ENCODE results near the gene CEP128. TPM values are rescaled to one million over a fixed set of nuclear protein-coding genes. Genes with fewer than 3 reads are reported as not detected.

The CEP128 gene
- total RNA-seq, 4 donors from 2014 or later, result 13.9 to 18.1 (median 16.0) TPM

GRCh38 chr14:80669426-80669825 lies 272.1 kb downstream of the CEP128 start:
- H3K4me1 ChIP-seq, result no peaks in the 10 kb centered on the region
- H3K36me3 ChIP-seq, result no peaks in the 10 kb centered on the region
- intact Hi-C loops (cut with DNase I), result no loop called here
- DNase-seq, result no peak
- H3K9me3 ChIP-seq, result no peaks in the 10 kb centered on the region
- TF ChIP-seq POLR2A (IDR thresholded peaks at IDR 0.05) (no peak), CTCF (IDR thresholded peaks at IDR 0.05) (no peak)
- H3K4me3 ChIP-seq (replicated peaks in 1 of 3), result no peak overlapping the region
- H3K27ac ChIP-seq, result no peak overlapping the region
- WGBS, 2 donors, result 89 to 93% methylated on average over 2 of the region's 2 CpGs
- no peaks in the 10 kb centered on the region for H3K27me3 ChIP-seq

GRCh38 chr14:80664576-80664975 lies 277.0 kb downstream of the CEP128 start:
- TF ChIP-seq POLR2A (IDR thresholded peaks at IDR 0.05), result no peak
- no peak for TF ChIP-seq CTCF (IDR thresholded peaks at IDR 0.05)
- WGBS, 2 donors, result 87 to 95% methylated on average over 2 of the region's 2 CpGs
- intact Hi-C loops (cut with DNase I), result no loop called here
- no peak overlapping the region for H3K4me3 ChIP-seq (replicated peaks in 1 of 3)
- H3K4me1 ChIP-seq, result no peaks in the 10 kb centered on the region
- H3K36me3 ChIP-seq, result no peaks in the 10 kb centered on the region
- H3K9me3 ChIP-seq, result no peaks in the 10 kb centered on the region
- H3K27ac ChIP-seq, result no peak overlapping the region
- no peaks in the 10 kb centered on the region for H3K27me3 ChIP-seq
- no peak for DNase-seq

- TF ChIP-seq CTCF (IDR thresholded peaks at IDR 0.05) (no peak), POLR2A (IDR thresholded peaks at IDR 0.05) (no peak)
- intact Hi-C loops (cut with DNase I), result no loop called here
- WGBS, 2 donors, result 85 to 94% methylated on average over 2 of the region's 2 CpGs
Measured at GRCh38 chr14:80663541-80663940, 278.0 kb downstream of the CEP128 start.

GRCh38 chr14:80659783-80660182 lies 281.8 kb downstream of the CEP128 start:
- TF ChIP-seq CTCF (IDR thresholded peaks at IDR 0.05) (no peak), POLR2A (IDR thresholded peaks at IDR 0.05) (no peak)
- no peaks in the 10 kb centered on the region for H3K27me3 ChIP-seq
- no peaks in the 10 kb centered on the region for H3K4me1 ChIP-seq
- H3K27ac ChIP-seq, result no peak overlapping the region
- DNase-seq, result no peak
- no peaks in the 10 kb centered on the region for H3K36me3 ChIP-seq
- intact Hi-C loops (cut with DNase I), result no loop called here
- no peaks in the 10 kb centered on the region for H3K9me3 ChIP-seq
- H3K4me3 ChIP-seq (replicated peaks in 1 of 3), result no peak overlapping the region
- WGBS, 2 donors, result 95 to 100% methylated on average over 2 of the region's 2 CpGs

More at GRCh38 chr14:80663541-80663940, 278.0 kb downstream of the CEP128 start:
- no peaks in the 10 kb centered on the region for H3K27me3 ChIP-seq
- no peaks in the 10 kb centered on the region for H3K4me1 ChIP-seq
- no peaks in the 10 kb centered on the region for H3K36me3 ChIP-seq
- H3K9me3 ChIP-seq, result no peaks in the 10 kb centered on the region
- no peak overlapping the region for H3K27ac ChIP-seq
- no peak for DNase-seq
- H3K4me3 ChIP-seq (replicated peaks in 1 of 3), result no peak overlapping the region

- WGBS, 2 donors, result 90 to 100% methylated on average over 1 of the region's 1 CpG
- Histone ChIP-seq H3K4me1 (no peaks in the 10 kb centered on the region), H3K36me3 (no peaks in the 10 kb centered on the region), H3K4me3 (replicated peaks in 1 of 3) (no peak overlapping the region), H3K27me3 (no peaks in the 10 kb centered on the region), H3K27ac (no peak overlapping the region), H3K9me3 (no peaks in the 10 kb centered on the region)
- intact Hi-C loops (cut with DNase I), result no loop called here
- DNase-seq, result no peak
- TF ChIP-seq CTCF (IDR thresholded peaks at IDR 0.05), result no peak
- TF ChIP-seq POLR2A (IDR thresholded peaks at IDR 0.05), result no peak
Measured at GRCh38 chr14:80658733-80659132, 282.8 kb downstream of the CEP128 start.

Data from thyroid gland (tissue), 4 donors.